ENCODE results near the gene ELN.

ELN gene

DNA sequence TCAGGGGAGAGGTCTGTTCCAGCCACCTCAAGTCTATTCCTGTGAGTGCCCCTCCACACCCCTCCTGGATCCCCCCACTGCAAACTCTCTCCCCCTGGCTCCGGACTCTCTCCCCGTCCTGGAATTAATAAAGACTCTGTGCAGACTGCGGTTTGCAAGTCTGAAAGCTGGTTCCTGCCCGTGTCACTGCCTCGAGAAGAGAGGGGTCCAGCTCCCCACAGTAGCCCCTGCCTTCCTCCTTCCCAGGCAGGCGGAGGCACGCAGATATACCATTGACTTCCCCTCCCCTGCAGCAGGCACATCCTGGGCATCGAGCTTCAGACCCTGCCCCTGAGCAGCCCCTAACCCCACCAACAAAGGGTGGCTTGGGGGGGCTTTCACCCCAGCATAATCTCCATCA, 2.2 kb upstream of the ELN start:
- no peak for DNase-seq

DNA sequence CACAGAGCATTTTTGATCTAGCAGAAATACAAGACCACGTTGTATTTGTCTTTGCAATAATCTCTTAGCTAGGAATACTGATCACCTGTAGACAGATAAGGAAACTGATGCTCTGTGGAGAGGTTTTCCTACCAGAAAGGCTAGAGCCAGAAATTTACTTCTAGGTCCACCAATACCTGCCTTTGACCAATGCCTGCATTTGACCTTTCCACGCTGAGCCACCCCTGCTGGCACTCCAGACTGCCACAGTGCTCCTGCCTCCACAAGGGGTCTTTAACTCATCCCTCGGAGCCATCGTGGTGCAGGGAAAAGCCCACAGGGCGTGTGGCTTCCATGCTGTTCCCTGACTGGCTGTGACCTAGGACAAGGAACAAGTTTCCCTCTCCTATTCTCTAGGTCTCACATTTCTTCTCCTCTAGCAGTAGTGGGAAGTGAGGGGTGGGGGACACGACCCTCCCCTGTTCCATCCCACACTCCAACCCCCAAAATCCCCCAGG, 1.5 kb upstream of the ELN start:
- peak; percentile 21 for DNase-seq

DNA sequence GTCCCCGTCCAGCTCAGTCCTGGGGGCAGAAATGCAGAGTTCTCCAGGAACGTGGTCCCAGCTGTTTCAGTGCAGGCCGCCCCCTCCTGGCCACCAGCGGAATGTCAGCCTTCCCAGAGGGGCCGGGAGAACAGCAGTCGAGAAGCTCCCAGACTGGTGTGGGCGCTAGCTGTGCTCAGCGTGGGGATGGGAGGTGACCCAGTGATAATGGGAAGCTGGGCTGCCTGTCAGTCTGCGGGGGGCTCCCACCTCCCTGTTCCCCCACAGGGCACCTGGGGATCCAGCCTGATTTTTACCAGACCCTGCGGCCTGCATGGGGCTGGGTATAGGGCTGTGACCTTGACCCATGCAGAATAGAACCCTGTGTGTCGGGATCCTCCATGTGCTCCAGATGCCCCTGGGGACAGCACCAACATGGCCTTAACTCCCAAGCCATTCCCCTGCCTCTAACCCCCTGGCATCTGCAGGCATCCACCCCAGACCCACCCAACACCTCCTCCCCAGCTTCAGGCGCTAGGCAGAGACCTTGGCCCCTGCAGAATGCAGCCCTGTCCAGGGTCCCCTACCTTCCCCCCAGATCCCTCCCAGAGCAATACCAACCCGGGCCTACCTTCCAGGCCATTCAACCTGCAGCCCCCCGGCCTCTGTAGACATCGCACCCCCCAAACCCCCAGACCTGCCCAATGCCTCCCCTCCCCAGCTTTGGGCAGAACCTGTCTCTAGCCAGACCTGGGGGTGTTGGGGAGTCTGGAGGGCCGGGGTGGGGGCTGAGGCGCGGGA, 880 bp upstream of the ELN start:
- peak; percentile 53 for DNase-seq

DNA sequence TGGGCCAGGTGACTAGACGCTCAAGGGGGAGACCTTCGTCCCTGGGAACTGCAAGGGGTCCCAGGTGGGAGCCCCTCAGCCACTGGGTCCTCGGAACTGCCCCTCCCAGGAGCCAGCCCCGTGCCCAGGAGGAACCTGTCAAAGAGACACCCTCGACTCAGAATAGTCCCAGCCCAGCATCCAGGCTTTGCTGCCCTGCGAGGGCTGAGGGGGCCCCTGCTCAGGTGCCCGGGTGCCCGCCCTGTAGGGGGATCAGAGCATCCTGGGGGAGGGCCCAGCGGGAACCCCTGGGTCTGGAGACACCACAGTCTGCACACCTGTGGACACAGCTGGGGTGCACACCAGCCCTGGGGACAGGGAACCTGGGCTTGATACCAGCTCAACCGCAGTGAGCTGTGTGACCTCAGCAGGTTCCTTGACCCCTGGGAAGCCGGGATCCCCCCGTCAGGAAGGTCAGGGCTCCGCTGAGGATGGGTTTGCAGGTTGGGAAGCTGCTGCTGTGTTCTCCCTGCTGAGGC, 407 bp downstream of the ELN start:
- DNase-seq: no peak

DNA sequence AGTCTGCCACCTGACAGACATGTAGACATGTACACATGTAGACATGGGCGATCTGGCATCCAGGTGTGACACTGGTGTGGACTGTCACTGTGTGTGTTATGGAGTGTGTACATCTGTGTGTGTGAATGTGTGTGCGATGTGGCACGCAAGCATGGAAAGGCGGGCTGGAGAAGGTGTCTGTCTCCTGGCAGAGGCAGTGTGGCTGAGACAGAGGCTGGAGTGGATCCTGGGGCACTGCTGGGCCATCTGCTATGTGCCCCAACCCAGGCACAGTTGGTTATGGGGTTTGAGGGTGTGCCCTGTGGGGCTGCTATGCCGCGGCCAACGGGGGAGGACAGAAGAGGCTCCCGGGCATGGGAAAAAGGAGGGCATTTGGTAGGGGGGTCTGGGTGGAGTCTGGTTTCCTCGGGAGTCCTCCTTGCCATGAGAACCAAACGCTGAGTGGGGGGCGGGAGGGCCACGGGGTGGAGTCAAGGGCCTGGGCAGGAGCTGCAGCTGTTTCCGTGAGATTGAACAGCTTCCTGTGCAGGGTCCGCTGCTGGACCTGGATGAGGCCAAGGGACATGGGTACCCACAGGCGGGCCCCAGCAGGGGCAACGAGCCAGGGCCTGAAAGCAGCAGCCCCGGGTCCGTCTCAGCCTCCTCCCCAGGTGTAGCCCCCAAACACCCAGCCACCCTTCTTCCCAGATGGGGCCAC, 1.3 kb downstream of the ELN start:
- DNase-seq: no peak

DNA sequence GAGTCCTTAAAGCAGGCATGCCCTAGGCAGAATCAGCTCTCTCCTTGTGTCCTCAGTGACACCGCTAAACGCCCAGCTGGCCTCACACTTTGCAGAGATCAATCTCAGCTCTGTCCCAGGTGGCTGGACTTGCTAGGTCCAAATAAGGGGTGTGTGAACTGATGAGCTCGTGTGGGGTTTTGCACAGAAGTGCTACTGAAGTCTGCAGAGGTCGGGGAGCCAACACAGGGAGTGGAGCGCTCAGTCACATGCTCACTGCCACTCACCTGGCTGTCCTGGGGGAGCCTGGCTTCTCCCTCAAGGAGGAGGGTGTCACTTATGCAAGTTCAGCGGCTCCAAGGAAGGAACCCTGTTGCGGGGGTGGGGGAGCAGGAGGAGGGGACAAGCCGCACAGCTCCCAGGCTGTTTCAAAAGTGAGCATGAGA, 2.0 kb downstream of the ELN start:
- DNase-seq: no peak

DNA sequence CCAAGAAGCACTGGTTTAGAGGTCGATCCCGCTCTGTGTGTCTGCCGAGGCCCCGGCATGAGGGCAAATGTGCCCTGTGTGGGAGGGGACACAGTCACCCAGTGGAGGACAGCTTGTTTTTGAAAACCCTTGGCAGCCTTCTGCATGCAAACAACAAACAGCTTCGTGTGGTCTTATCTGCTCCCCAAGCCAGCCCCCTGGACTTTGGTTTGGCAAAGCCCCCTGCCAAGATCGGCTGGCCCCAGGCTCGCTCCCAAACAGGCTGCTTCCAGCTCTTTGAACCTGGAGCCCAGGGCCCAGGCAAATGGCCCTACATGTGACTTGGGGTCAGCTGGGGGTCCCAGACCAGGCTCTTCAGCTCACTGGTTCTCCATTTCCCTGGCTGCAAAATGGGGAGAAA, 2.9 kb downstream of the ELN start:
- DNase-seq: no peak

DNA sequence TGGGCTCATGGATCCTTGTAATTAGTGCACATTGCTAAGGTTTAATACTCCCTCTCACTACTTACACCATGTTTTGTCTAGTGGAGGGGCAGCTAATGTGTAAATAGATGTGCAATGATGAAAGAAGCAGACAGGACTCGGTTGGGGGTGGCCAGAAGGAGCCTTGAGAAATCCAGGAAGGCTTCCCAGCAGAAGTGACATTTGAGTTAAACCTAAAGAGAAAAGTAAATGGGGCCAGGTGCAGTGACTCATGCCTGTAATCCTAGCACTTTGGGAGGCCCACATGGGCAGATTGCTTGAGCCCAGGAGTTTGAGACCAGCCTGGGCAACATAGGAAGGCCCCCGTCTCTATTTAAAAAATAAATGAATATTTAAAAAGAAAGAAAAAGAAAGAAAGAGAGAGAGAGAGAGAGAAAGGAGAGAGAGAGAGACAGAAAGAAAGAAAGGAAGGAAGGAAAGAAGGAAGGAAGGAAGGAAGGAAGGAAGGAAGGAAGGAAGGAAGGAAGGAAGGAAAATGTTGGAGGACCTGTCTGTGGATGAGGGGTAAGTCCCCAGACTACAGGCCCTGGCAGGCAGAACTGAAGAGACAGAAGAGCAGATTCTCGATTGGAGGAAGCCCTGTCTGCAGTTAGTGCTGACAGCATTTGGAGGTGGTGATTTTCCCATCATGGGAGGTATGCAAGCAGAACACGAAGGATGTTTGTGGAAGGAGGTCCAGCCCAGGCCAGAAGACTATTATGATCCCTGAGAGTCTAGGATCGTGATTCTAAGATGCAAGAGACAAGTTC, 3.6 kb downstream of the ELN start:
- no peak for DNase-seq

DNA sequence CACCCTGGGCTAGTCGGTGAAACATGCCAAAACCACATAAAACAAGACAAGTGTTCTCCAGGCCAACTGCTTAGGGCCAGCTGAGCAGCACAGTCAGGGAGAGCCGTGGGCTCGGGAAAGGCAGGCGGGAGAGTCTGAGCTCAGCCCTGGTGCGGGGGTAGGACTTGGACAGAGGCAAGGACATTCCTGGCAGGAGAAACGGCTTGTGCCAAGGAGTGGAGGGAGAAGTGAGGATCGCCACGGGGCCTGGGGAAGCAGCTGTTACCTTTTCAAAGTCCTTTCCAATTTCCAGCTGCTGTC, 4.2 kb downstream of the ELN start:
- DNase-seq: no peak

DNA sequence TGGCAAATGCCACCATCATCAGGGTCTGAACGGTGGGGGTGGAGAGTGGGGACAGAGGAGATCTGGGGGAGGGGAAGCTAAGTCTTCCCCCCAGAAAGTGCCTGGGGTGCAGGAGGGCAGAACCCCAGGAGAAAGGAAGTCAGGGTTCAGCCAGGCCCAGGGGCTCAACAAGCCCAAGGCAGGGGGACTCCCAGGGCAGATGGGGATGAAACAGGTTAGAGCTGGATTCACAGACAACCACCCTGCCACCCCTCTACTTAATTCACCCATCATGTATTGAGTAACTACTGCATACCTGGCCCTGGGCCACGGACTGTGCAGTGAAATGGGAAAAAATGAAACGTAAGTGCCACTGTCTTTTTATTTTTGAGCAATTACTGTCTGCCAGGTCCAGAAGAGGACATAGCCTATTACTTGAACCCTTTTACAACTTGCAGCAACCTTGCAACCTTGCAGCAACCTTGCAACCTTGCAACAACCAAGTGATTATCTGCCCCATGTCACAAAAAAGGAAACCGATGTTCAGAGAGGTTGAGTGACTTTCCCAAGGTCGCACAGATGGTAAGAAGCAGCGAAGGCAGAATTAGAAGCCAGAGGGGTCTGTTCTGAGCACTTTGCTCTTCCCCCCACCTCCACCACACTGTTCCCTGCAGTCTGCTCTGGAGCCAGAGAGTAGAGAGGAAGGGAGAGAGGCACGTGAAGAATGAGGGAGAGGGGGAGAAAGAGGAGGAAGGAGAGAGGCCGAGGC, 4.8 kb downstream of the ELN start:
- DNase-seq: no peak

DNA sequence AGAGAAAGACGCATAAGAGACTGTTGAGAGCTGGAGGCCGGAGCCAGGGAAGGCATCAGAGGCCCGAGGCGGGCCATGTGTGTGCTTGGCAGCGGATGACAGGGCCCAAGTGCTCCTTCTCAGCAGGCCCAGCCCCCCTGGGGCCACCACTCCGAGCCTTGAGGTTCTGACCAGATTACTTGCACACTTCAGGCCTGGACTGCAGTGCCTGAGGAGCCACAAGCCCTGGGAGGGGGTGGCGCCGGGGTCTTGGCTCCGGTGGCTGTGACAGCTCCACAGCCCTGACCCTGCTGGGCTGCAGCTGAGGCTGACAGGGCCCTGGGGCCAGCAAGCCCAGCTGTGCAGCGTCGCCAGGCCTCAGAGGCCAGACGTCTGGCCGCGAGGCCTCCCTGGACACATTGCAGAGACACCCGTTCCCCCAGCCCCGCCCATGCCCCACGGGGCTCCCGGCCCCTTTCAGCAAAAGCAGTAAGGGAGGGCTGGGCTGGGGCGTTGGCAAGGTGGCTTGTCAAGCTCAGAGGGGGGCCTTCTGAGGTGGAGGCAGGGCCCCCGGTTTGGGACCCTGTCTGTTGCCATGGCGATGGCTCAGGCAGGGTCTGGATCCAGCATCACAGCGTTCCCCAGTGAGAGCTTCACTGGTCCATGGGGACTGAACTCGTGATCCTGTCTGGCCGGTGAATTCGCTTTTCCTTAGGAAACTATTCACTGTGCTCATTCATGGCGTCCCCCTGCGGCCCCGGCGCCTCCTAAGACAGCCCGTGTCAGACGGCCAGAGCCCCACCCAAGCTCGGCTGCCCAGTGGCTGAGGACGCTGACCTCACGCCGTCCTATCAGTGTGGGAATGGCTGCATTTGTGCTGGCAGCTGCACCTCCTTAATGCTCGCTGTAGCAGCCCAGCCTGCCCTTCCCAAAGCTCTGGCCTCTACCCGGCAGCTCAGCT, 5.7 kb downstream of the ELN start:
- peak; percentile 21 for DNase-seq

DNA sequence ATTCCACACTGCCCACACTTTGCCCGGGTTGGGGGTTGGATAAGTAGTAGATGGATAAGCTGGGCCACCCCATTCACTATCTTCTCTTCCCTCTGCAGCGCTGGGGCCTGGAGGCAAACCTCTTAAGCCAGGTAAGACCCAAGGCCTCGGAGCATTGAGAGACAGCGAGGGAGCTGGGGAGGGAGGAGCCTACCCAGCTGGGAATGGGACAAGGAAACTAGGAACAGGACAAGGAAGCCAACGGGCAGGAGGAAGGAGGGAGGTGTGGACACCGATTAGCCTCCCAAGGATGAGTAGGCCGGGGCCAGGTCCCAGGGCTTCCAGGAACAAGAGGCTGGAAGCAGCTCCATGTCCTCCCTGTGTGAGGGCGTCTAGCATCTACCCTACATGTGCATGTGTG, 9.6 kb downstream of the ELN start:
- DNase-seq: no peak

DNA sequence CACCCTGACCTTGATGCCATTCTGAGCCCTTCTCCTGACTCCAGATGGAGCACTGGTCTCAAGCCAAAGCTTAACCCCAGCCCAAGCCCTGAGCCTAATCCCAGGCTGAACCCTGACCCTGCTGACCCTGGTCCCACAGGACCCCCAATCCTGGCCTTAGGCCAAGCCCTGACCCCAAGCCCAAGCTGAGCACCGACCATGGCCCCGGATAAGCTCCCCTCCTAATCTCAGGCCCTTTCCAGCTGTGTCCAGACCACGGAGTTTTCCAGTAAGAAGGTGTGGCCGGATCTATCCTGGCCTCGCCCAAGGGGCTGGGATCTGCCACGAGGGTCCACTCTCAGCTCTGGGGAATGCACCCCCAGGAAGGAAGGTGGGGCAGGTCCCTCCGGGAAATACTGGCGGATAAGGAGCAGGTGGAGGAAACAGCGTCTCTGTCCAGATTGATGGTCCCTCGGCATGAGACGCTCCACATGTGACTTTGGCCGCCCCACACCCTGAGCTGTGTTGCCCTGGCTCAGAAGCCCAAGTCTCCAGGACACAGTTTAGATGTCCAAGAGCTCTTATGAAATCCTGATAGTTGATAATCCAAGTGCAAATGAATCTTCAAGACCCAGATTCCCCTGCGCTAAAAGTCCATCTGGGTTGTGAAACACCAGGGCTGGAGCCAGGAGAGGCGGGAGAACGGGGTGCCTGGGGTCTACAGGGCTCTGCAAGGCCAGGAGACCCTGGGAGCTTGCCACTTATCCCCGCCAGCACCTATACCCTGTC, 10.4 kb downstream of the ELN start:
- DNase-seq: no peak

DNA sequence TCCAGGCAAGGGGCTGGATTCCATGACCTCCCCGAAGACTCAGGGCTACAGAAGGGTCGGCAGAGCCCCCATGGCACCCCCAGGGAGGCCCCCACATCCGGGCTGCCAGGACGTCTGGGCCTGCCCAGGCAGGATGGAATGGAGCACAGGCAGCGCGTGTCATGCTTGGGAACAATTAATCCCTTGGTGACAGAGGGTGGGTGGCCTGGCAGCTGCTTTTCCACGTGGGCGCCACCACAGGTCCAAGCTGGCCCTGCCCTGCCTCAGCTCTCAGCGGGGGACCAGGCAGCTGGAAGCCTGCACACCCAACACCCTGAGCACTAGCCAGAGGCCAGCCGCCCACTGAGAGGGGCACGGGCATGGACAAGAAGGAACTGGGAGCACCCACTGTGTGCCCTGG, 11.4 kb downstream of the ELN start:
- DNase-seq: peak; percentile 84

DNA sequence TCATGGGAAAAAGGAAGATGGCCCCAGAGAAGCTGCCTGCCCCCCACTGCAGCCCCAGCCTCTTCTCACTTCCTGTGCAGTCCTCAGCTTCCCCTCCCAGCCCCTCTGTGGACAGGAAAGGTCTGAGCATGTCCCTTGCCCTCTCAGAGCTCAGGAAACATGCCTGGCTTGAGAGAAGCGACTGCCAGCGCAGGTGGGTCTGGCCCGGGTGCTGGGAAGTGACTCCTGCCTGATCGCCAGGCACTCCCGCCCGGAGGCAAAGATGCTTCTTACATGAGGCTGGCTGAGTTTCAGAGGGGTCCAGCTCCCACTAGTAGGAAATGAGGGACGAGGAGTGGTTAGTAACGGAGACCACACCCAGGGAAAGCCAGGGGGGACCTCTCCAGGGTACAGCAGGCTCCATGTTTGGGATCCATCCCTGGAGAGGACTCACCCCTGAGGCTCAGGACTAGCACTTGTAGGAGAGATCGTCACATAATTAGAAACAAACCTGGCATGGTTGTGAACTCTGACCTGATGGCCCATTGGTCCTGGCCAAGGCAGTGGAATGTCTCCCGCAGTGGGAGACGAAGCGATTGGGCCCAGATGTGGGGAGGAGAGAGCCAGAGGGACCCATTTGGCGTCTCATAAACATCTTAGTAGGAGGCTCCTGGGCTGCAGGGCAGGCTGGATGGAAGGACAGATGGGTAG, 12.3 kb downstream of the ELN start:
- no peak for DNase-seq

DNA sequence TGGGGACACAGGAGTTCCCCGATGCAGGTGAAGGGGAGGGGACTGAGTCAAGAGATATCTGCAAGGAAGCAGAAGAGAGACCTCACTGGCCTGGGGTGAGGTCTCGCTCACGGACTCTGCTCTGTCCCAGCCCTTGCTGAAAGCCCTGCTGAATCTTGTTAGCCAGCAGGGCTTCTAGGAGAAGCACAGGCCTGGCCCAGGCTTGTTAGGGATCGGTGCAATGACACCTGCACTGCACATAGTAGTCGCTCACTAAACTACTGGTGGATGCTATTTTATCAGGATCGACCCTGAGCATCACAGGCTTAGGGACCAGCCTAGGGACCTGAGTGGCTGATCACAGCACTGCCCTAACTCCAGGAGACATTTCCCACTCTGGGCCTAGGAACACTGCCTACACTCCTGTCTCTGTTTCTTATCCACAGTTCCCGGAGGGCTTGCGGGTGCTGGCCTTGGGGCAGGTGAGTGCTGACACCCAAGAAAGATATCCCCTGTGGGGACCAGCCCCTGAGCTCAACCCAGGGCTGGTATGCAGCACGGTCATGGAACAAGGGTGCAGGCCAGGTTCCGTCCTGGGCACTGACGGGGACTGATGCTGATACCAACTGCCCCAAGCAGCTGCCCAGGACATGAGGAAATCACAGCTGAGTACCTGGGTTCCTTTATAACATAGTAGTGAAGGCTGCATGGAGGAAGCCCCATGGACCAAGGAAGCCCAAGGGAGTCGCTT, 13.0 kb downstream of the ELN start:
- no peak for DNase-seq

DNA sequence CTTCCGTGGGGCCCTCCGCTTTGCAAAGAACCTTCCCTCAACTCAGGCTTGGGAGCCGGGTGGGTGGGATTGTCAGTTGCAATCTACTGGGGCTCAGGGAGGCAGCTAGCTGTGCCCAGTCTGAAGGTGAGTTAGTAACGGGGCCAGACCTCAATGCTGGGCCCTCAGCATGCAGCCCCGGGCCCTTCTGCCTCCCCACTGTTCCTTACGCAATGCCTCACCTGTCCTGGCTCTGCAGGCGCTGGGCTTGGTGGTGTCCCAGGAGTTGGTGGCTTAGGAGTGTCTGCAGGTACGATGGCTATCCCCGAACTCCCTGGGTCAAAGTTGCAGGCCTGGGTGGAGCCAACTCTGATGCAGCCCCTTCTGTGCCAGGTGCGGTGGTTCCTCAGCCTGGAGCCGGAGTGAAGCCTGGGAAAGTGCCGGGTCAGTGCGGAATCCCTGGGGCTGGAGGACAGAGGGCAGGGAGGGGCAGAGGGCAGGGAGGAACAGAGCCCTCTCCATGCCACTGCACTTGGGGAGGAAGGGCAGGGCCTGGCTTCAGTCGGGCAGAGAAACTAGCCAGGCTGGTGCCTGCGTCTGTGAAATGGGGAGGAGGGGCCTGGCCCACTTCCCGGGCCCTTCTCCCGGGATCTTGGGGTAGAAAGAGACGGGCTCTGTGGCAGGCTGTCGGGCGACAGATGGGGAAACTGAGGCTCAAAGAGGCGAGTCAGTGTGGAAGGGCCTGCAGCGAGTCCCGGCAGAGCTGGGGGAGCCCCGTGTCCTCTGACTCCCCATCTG, 15.0 kb downstream of the ELN start:
- DNase-seq: peak; percentile 60

DNA sequence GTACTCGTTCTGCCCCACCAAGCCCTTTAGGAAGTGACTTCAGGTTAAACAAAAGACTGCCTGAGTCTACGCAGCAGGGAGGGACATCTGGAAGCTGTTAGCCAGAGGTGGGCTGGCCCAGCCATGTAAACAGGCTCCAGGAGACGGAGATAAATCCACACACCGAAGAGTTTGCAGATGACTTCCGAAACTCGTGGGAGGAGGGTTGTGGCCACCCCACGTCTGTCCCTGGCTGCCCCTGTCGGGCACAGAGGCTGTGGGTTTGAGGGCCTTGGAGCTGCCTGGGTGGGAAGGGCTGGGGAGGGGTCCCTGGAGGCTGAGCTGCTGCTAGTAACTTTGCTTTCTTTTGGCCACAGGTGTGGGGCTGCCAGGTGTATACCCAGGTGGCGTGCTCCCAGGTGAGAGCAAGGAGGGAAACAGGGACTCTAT, 15.6 kb downstream of the ELN start:
- peak; percentile 95 for DNase-seq
